Smooth muscle cell (in vitro differentiated cells): ENCODE results near the gene EHMT1. TPM values are rescaled to one million over a fixed set of nuclear protein-coding genes. Genes with fewer than 3 reads are reported as not detected.

Source experiments
- DNase-seq: peaks from one replicate; lab custom pipeline; 2025; ENCODE audit not compliant: unreplicated experiment; lab: John Stamatoyannopoulos, UW
- H2AFZ ChIP-seq: fragments of 200-600 bp; sonication (generic); 2 replicates; pipeline ENCODE4 v1.6.0; 2016; ENCODE audit warnings: antibody characterized with exemption, low read depth, mild to moderate bottlenecking
- H3F3A ChIP-seq: fragments of 200-600 bp; sonication (generic); 2 replicates; pipeline ENCODE4 v1.6.0; 2017; ENCODE audit warnings: antibody characterized with exemption, low read depth
- H3K27ac ChIP-seq: fragments of 200-600 bp; sonication (generic); 2 replicates; pipeline ENCODE4 v1.5.1; 2016; ENCODE audit warnings: low read depth, mild to moderate bottlenecking
- H3K27me3 ChIP-seq: fragments of 200-600 bp; sonication (generic); 2 replicates; pipeline ENCODE4 v1.6.1; 2016; ENCODE audit warnings: low read depth, mild to moderate bottlenecking
- H3K36me3 ChIP-seq: fragments of 200-600 bp; sonication (generic); 2 replicates; pipeline ENCODE4 v1.5.1; 2016; ENCODE audit warnings: low read depth
- H3K4me1 ChIP-seq: fragments of 200-600 bp; sonication (generic); 2 replicates; pipeline ENCODE4 v1.5.1; 2016; ENCODE audit warnings: low read depth
- H3K4me2 ChIP-seq: fragments of 200-600 bp; sonication (generic); 2 replicates; pipeline ENCODE4 v1.6.0; 2016; ENCODE audit warnings: mild to moderate bottlenecking
- H3K4me3 ChIP-seq: fragments of 200-600 bp; sonication (generic); 2 replicates; pipeline ENCODE4 v1.5.1; 2016; ENCODE audit warnings: mild to moderate bottlenecking
- H3K79me2 ChIP-seq: fragments of 200-600 bp; sonication (generic); 2 replicates; pipeline ENCODE4 v1.6.0; 2016; ENCODE audit warnings: low read depth, mild to moderate bottlenecking
- H3K9ac ChIP-seq: fragments of 200-600 bp; sonication (generic); 2 replicates; pipeline ENCODE4 v1.6.0; 2016; ENCODE audit warnings: low read depth
- H3K9me3 ChIP-seq: fragments of 200-600 bp; sonication (generic); replicated peaks from 2 replicates; pipeline ENCODE4 v1.5.1; 2016; ENCODE audit warnings: low read depth
- H4K20me1 ChIP-seq: fragments of 200-600 bp; sonication (generic); 2 replicates; pipeline ENCODE4 v1.6.0; 2016; ENCODE audit warnings: low read depth
- CTCF ChIP-seq: fragments of 200-600 bp; sonication (generic); IDR thresholded peaks from 2 replicates; pipeline ENCODE4 v1.5.1; 2017; ENCODE audit warnings: borderline replicate concordance, mild to moderate bottlenecking, antibody characterized with exemption; ENCODE audit not compliant: insufficient read depth, poor library complexity, severe bottlenecking
- WGBS: methylation state at CpG from one replicate; pipeline ENCODE4 v1.1.7; 2016; ENCODE audit warnings: low lambda C conversion rate; 5-methylcytosine and 5-hydroxymethylcytosine counted together
- polyA plus RNA-seq: library from polyadenylated mRNA; unstranded; fragments of >200 nt; fragmentation: Nextera tagmentation; extraction: Ambion mirVana; gene quantifications from 2 replicates; pipeline ENCODE4 v1.2.1, GENCODE V29; 2016
- total RNA-seq: library from RNA; depleted of rRNA; stranded (reverse); fragments of >200 nt; gene quantifications from 2 replicates; pipeline ENCODE4 v1.2.3, GENCODE V29; 2014

EHMT1 gene
- total and polyA plus RNA-seq, 2 experiments from 2014 or later, result 23.1 to 34.1 TPM

GRCh38 chr9:137574192-137574591, 44.6 kb upstream of the EHMT1 start:
- Histone ChIP-seq H3K4me3 (no peak overlapping the region), H4K20me1 (peaks cover 12% of the 10 kb centered on the region), H3K79me2 (peaks cover 35% of the 10 kb centered on the region), H3K27me3 (no peaks in the 10 kb centered on the region), H3K27ac (no peak overlapping the region), H3K36me3 (peaks cover 3% of the 10 kb centered on the region), H3K4me2 (no peak overlapping the region), H3K4me1 (peaks cover 11% of the 10 kb centered on the region), H3K9ac (no peak overlapping the region), H2AFZ (no peak overlapping the region), H3K9me3 (no peaks in the 10 kb centered on the region), H3F3A (no peaks in the 10 kb centered on the region)
- DNase-seq, result no peak
- TF ChIP-seq CTCF, result no peak
- 94% methylated on average over 10 of the region's 10 CpGs for whole genome bisulfite sequencing

- TF ChIP-seq CTCF, result no peak
- peaks cover 11% of the 10 kb centered on the region for H3K4me1 ChIP-seq
- peaks cover 3% of the 10 kb centered on the region for H3K36me3 ChIP-seq
- no peaks in the 10 kb centered on the region for H3K9me3 ChIP-seq
- H3K27me3 ChIP-seq, result no peaks in the 10 kb centered on the region
- no peak overlapping the region for H2AFZ ChIP-seq
- DNase-seq, result no peak
- no peak overlapping the region for H3K9ac ChIP-seq
- H3K27ac ChIP-seq, result no peak overlapping the region
- peaks cover 12% of the 10 kb centered on the region for H4K20me1 ChIP-seq
- H3F3A ChIP-seq, result no peaks in the 10 kb centered on the region
- no peak overlapping the region for H3K4me2 ChIP-seq
- no peak overlapping the region for H3K4me3 ChIP-seq
- WGBS, result 84% methylated on average over 9 of the region's 9 CpGs
- H3K79me2 ChIP-seq, result peaks cover 32% of the 10 kb centered on the region
These were observed 43.5 kb upstream of the EHMT1 start for GRCh38 chr9:137575364-137575715.

- no peak for TF ChIP-seq CTCF
- WGBS, result 96% methylated on average over 12 of the region's 12 CpGs
These were observed 42.9 kb upstream of the EHMT1 start for GRCh38 chr9:137575716-137576411.

GRCh38 chr9:137578518-137579258, 40.1 kb upstream of the EHMT1 start, which contains the start of gene DPH7:
DPH7 (minus strand) TSS chr9:137578925; CDS start chr9:137578777, 148 bp downstream.
- TF ChIP-seq CTCF, result peak; percentile 90
- peak; percentile 82 for DNase-seq
- H3K36me3 ChIP-seq, result no peaks in the 10 kb centered on the region
- H4K20me1 ChIP-seq, result peaks cover 12% of the 10 kb centered on the region
- peak within 1 kb of the TSS; percentile 89 for H3K4me3 ChIP-seq
- H3K27me3 ChIP-seq, result no peaks in the 10 kb centered on the region
- H3K9me3 ChIP-seq, result no peaks in the 10 kb centered on the region
- peak within 1 kb of the TSS; percentile 94 for H2AFZ ChIP-seq
- peaks cover 11% of the 10 kb centered on the region for H3K4me1 ChIP-seq
- no peaks in the 10 kb centered on the region for H3F3A ChIP-seq
- H3K9ac ChIP-seq, result peak within 1 kb of the TSS; percentile 72
- H3K79me2 ChIP-seq, result peaks cover 26% of the 10 kb centered on the region
- H3K4me2 ChIP-seq, result peak within 1 kb of the TSS; percentile 96
- peak within 1 kb of the TSS; percentile 40 for H3K27ac ChIP-seq
- WGBS, result 3% methylated on average over 61 of the region's 82 CpGs

More at GRCh38 chr9:137575716-137576411, 42.9 kb upstream of the EHMT1 start:
- Histone ChIP-seq H3K9me3 (no peaks in the 10 kb centered on the region), H3K36me3 (peaks cover 3% of the 10 kb centered on the region), H4K20me1 (peaks cover 12% of the 10 kb centered on the region), H3K9ac (no peak overlapping the region), H3K27me3 (no peaks in the 10 kb centered on the region), H3F3A (no peaks in the 10 kb centered on the region), H3K4me2 (no peak overlapping the region), H3K27ac (no peak overlapping the region), H3K79me2 (peaks cover 30% of the 10 kb centered on the region), H3K4me1 (peaks cover 11% of the 10 kb centered on the region), H2AFZ (no peak overlapping the region), H3K4me3 (no peak overlapping the region)
- no peak for DNase-seq
